A549 (cell line): ENCODE data around the gene PSME3IP1. TPM values are rescaled to one million over a fixed set of nuclear protein-coding genes. Genes with fewer than 3 reads are reported as not detected.
A peak's percentile ranks its signal among the peaks of the same experiment; 100 is the strongest.

Experiments used
- ATAC-seq, 2 experiments: fragments of 200-7000 bp in 1 of 2; fragments of >200 bp in 1 of 2; cut with Nextera tagmentation in 1 of 2; cut with Tn5 transposase in 1 of 2; 3 replicates each; pipeline versions ENCODE4 v1.8.0 to v1.9.1; 2018 to 2020; ENCODE audit warnings: mild to moderate bottlenecking in 1 of 2, moderate library complexity in 1 of 2
- CTCF ChIA-PET: fragments of 300-600 bp; sonication (Branson Sonifier 250); formaldehyde crosslinking; extraction: SDS; loops from one replicate; lab custom pipeline; 2021; ENCODE audit warnings: antibody characterized with exemption, inconsistent platforms; lab: Yijun Ruan, JAX
- POLR2A ChIA-PET: fragments of 350-600 bp; formaldehyde crosslinking; extraction: SDS; loops from one replicate; lab custom pipeline; 2021; ENCODE audit warnings: antibody characterized with exemption, inconsistent platforms; lab: Yijun Ruan, JAX
- DNase-seq, 2 experiments: peaks; one replicate each; pipeline versions ENCODE4 v3.0.0 to v3.0.0-alpha.2; 2011 to 2016; ENCODE audit warnings: low read depth in 1 of 2, low spot score in 1 of 2
- FAIRE-seq: peaks from 2 replicates; lab custom pipeline; 2011; peaks lifted over from hg19 to GRCh38; lab: Jason Lieb, UNC
- H3K27ac ChIP-seq, 2 experiments: fragments of >200 bp; sonication (Bioruptor Twin); formaldehyde crosslinking; 3 replicates each; pipeline ENCODE4 v1.5.1; 2016 to 2017
- H3K4me1 ChIP-seq: fragments of >200 bp; sonication (Bioruptor Twin); formaldehyde crosslinking; 3 replicates; pipeline ENCODE4 v1.6.1; 2016
- H3K4me2 ChIP-seq: fragments of >200 bp; sonication (Bioruptor Twin); formaldehyde crosslinking; 3 replicates; pipeline ENCODE4 v1.6.1; 2016
- H3K4me3 ChIP-seq: fragments of >200 bp; sonication (Bioruptor Twin); formaldehyde crosslinking; 3 replicates; pipeline ENCODE4 v1.5.1; 2016
- H3K9me3 ChIP-seq: fragments of >200 bp; sonication (Bioruptor Twin); formaldehyde crosslinking; 3 replicates; pipeline ENCODE4 v1.6.1; 2016
- BHLHE40 ChIP-seq: IDR thresholded peaks from 2 replicates; pipeline ENCODE4 v1.6.1; 2012; ENCODE audit warnings: low read depth, low read length, inconsistent platforms
- CEBPB ChIP-seq, 2 experiments: fragments of >200 bp in 1 of 2; sonication (Bioruptor Twin) in 1 of 2; formaldehyde crosslinking in 1 of 2; IDR thresholded peaks; 2 replicates each; pipeline ENCODE4 v1.6.1; 2012 to 2016
- CHD4 ChIP-seq: fragments of 200-600 bp; sonication (generic); IDR thresholded peaks from 2 replicates; pipeline ENCODE4 v1.6.1; 2016; ENCODE audit warnings: antibody characterized with exemption, mild to moderate bottlenecking, borderline replicate concordance
- EP300 ChIP-seq, 2 experiments: fragments of >200 bp; sonication (Bioruptor Twin); formaldehyde crosslinking; IDR thresholded peaks; 2 replicates in 1 of 2; 3 replicates in 1 of 2; pipeline ENCODE4 v1.6.1; 2016 to 2017
- FOSB ChIP-seq: fragments of 250-450 bp; sonication (Bioruptor Pico); IDR thresholded peaks from 2 replicates; pipeline ENCODE4 v1.5.0; 2020; ENCODE audit warnings: mild to moderate bottlenecking, moderate library complexity
- FOSL2 ChIP-seq, 2 experiments: fragments of 450-650 bp in 1 of 2; fragments of >200 bp in 1 of 2; sonication (Bioruptor Twin) in 1 of 2; formaldehyde crosslinking; IDR thresholded peaks; 2 replicates each; pipeline versions ENCODE4 v1.5.0 to v1.6.1; 2016 to 2020; ENCODE audit warnings: mild to moderate bottlenecking in 1 of 2, moderate library complexity in 1 of 2
- FOXS1 ChIP-seq: fragments of 250-450 bp; sonication (Bioruptor Pico); IDR thresholded peaks from 2 replicates; pipeline ENCODE4 v1.5.0; 2020; ENCODE audit warnings: mild to moderate bottlenecking, moderate library complexity
- GATA3 ChIP-seq: IDR thresholded peaks from 2 replicates; pipeline ENCODE4 v1.6.1; 2012; ENCODE audit warnings: borderline replicate concordance
- MAZ ChIP-seq: fragments of 150-350 bp; IDR thresholded peaks from 2 replicates; pipeline ENCODE4 v1.6.1; 2014; ENCODE audit warnings: antibody characterized with exemption, low read depth, low read length, borderline replicate concordance
- MYC ChIP-seq: IDR thresholded peaks from 2 replicates; pipeline ENCODE4 v1.6.1; 2012; ENCODE audit warnings: mild to moderate bottlenecking, inconsistent platforms, low read length, improper control_type of control experiment, borderline replicate concordance
- NFE2L2 ChIP-seq: fragments of 150-350 bp; conservative IDR thresholded peaks from 2 replicates; pipeline ENCODE4 v1.6.1; 2014; ENCODE audit warnings: low read length
- RARB ChIP-seq: fragments of 250-450 bp; sonication (Bioruptor Pico); IDR thresholded peaks from 2 replicates; pipeline ENCODE4 v1.8.0; 2021; ENCODE audit warnings: mild to moderate bottlenecking, moderate library complexity
- SMC3 ChIP-seq: fragments of >200 bp; sonication (Bioruptor Twin); formaldehyde crosslinking; IDR thresholded peaks from 3 replicates; pipeline ENCODE4 v1.6.1; 2018; ENCODE audit warnings: inconsistent platforms
- TFCP2L1 ChIP-seq: fragments of 250-450 bp; sonication (Bioruptor Pico); IDR thresholded peaks from 2 replicates; pipeline ENCODE4 v1.5.0; 2021; ENCODE audit warnings: mild to moderate bottlenecking
- ZC3H11A ChIP-seq: fragments of 450-650 bp; IDR thresholded peaks from 2 replicates; pipeline ENCODE4 v1.6.1; 2014; ENCODE audit warnings: antibody characterized with exemption, mild to moderate bottlenecking
- ZNF302 ChIP-seq: fragments of 250-450 bp; sonication (Bioruptor Pico); IDR thresholded peaks from 2 replicates; pipeline ENCODE4 v1.9.0; 2021; ENCODE audit warnings: inconsistent platforms, mild to moderate bottlenecking, moderate library complexity
- WGBS: methylation state at CpG from one replicate; pipeline ENCODE4 v1.1.6; 2017; ENCODE audit errors: missing lambda C conversion rate; 5-methylcytosine and 5-hydroxymethylcytosine counted together
- polyA plus RNA-seq, 4 experiments: library from polyadenylated mRNA; depleted of rRNA in 3 of 4; stranded (reverse); fragments of >200 nt; fragmentation: RNase III in 1 of 4; extraction: RNeasy Plus Mini Kit Qiagen cat#74134 plus additional on column Dnase treatment in 1 of 4; gene quantifications; 2 replicates in 3 of 4; 3 replicates in 1 of 4; pipeline ENCODE4 v1.2.3, GENCODE V29; 2011 to 2017
- TF ChIP-seq, protein P1 (sequence below): fragments of >200 bp; sonication (Bioruptor Twin); formaldehyde crosslinking; IDR thresholded peaks from 3 replicates; pipeline ENCODE4 v1.5.1; 2016
- TF ChIP-seq, protein P2 (sequence below): IDR thresholded peaks from 2 replicates; pipeline ENCODE4 v1.6.1; 2012
- TF ChIP-seq, protein P3 (sequence below): fragments of 250-450 bp; sonication (Bioruptor Pico); IDR thresholded peaks from 2 replicates; pipeline ENCODE4 v1.5.0; 2021; ENCODE audit warnings: mild to moderate bottlenecking, moderate library complexity, borderline replicate concordance
- TF ChIP-seq, protein P4 (sequence below): fragments of >200 bp; sonication (Bioruptor Twin); formaldehyde crosslinking; IDR thresholded peaks from 2 replicates; pipeline ENCODE4 v1.6.1; 2016
- TF ChIP-seq, protein P5 (sequence below): fragments of 200-600 bp; sonication (generic); IDR thresholded peaks from 2 replicates; pipeline ENCODE4 v1.6.1; 2016; ENCODE audit warnings: antibody characterized with exemption, mild to moderate bottlenecking, moderate library complexity

The PSME3IP1 gene
- polyA plus RNA-seq, 2 of the 4 experiments (the other 2 are of a cell fraction): 155 to 159 TPM

DNA sequence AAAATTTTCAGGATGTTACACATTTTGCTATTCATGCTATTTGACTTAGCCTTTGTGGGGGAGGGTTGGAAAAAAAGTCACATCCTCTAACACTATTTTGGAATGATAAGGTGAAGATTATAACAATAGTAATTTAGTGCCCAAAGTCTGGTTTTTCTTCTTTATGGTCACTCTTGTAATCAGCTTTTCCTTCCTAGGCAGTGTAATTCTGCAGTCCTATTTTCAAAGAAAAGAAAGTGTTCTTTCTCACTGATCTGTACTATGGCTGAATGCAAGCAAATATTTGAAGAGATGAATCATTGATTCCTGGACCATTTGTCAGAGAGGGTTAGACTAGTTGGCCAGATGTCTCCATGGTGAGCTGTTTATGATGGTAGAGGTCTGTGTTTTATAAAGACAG, 8.7 kb upstream of the PSME3IP1 start (continued):
- TF ChIP-seq, protein P1, sequence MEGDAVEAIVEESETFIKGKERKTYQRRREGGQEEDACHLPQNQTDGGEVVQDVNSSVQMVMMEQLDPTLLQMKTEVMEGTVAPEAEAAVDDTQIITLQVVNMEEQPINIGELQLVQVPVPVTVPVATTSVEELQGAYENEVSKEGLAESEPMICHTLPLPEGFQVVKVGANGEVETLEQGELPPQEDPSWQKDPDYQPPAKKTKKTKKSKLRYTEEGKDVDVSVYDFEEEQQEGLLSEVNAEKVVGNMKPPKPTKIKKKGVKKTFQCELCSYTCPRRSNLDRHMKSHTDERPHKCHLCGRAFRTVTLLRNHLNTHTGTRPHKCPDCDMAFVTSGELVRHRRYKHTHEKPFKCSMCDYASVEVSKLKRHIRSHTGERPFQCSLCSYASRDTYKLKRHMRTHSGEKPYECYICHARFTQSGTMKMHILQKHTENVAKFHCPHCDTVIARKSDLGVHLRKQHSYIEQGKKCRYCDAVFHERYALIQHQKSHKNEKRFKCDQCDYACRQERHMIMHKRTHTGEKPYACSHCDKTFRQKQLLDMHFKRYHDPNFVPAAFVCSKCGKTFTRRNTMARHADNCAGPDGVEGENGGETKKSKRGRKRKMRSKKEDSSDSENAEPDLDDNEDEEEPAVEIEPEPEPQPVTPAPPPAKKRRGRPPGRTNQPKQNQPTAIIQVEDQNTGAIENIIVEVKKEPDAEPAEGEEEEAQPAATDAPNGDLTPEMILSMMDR: no peak
- TF ChIP-seq, protein P2, sequence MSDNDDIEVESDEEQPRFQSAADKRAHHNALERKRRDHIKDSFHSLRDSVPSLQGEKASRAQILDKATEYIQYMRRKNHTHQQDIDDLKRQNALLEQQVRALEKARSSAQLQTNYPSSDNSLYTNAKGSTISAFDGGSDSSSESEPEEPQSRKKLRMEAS: peak; percentile 45; the same call in 1 of the 2 replicates
- TF ChIP-seq EP300 (IDR thresholded peaks at IDR 0.05): peak in 1 of 2 experiments; percentile 18; a peak in 2 of 5 replicates
- TF ChIP-seq RARB: no peak
- no peak for TF ChIP-seq ZC3H11A
- no peak for TF ChIP-seq BHLHE40
- TF ChIP-seq FOSL2 (IDR thresholded peaks at IDR 0.05): peak; percentile 94
- peak; percentile 98 for TF ChIP-seq FOSL2 (CRISPR knock-in tag; IDR thresholded peaks at IDR 0.05)
- no peak for TF ChIP-seq FOSB
- peak in 1 of 2 experiments; percentile 45; a peak in 1 of 4 replicates for TF ChIP-seq CEBPB (IDR thresholded peaks at IDR 0.05)
- TF ChIP-seq, protein P3, sequence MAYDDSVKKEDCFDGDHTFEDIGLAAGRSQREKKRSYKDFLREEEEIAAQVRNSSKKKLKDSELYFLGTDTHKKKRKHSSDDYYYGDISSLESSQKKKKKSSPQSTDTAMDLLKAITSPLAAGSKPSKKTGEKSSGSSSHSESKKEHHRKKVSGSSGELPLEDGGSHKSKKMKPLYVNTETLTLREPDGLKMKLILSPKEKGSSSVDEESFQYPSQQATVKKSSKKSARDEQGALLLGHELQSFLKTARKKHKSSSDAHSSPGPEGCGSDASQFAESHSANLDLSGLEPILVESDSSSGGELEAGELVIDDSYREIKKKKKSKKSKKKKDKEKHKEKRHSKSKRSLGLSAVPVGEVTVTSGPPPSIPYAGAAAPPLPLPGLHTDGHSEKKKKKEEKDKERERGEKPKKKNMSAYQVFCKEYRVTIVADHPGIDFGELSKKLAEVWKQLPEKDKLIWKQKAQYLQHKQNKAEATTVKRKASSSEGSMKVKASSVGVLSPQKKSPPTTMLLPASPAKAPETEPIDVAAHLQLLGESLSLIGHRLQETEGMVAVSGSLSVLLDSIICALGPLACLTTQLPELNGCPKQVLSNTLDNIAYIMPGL (CRISPR knock-in tag): no peak
- TF ChIP-seq GATA3: peak; percentile 64; the same call in 1 of the 2 replicates
- no peak for TF ChIP-seq MAZ
- TF ChIP-seq, protein P4, sequence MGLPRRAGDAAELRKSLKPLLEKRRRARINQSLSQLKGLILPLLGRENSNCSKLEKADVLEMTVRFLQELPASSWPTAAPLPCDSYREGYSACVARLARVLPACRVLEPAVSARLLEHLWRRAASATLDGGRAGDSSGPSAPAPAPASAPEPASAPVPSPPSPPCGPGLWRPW: no peak
- TF ChIP-seq, protein P5, sequence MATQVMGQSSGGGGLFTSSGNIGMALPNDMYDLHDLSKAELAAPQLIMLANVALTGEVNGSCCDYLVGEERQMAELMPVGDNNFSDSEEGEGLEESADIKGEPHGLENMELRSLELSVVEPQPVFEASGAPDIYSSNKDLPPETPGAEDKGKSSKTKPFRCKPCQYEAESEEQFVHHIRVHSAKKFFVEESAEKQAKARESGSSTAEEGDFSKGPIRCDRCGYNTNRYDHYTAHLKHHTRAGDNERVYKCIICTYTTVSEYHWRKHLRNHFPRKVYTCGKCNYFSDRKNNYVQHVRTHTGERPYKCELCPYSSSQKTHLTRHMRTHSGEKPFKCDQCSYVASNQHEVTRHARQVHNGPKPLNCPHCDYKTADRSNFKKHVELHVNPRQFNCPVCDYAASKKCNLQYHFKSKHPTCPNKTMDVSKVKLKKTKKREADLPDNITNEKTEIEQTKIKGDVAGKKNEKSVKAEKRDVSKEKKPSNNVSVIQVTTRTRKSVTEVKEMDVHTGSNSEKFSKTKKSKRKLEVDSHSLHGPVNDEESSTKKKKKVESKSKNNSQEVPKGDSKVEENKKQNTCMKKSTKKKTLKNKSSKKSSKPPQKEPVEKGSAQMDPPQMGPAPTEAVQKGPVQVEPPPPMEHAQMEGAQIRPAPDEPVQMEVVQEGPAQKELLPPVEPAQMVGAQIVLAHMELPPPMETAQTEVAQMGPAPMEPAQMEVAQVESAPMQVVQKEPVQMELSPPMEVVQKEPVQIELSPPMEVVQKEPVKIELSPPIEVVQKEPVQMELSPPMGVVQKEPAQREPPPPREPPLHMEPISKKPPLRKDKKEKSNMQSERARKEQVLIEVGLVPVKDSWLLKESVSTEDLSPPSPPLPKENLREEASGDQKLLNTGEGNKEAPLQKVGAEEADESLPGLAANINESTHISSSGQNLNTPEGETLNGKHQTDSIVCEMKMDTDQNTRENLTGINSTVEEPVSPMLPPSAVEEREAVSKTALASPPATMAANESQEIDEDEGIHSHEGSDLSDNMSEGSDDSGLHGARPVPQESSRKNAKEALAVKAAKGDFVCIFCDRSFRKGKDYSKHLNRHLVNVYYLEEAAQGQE: no peak
- no peak for TF ChIP-seq FOXS1
- TF ChIP-seq SMC3: no peak
- TF ChIP-seq TFCP2L1 (CRISPR knock-in tag): no peak
- TF ChIP-seq, all 56 proteins: peak for 8

DNA sequence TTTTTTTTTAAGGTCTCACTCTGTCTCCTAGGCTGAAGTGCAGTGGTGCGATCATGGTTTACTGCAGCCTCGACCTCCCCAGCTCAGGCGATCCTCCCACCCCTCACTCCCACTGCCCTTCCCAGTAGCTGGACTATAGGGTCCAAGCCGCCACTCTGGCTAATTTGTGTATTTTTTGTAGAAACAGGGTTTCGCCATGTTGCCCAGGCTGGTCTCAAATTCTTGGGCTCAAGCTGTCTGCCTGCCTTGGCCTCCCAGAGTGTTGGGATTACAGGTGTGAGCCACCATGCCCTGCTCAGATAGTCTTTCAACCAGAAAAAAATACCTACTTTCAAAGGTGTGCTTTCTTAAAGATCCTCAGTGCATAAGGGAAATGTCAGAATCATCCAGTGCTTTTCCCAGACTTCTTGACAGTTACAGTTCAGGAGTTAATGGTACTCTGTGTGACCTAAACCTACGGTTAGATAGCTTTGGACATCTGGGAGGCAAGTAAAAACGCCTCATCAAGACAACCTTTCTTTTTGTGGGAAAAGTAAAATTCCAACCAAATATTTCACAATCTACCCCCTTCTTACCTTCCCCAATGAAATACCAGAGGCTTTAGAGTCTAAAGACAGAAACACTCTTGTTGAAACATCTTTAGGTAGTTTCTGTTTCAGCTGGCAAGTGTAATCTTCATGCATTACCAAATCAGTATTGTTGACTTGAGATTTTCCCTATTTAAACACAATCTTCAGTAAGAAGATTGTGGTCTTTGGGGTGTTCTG, 7.1 kb upstream of the PSME3IP1 start:
- ChIA-PET POLR2A (no interaction called here), CTCF (interaction anchor here (1.7 kb wide), 1 partner anchor 224 kb away, joined by 5 read pairs; no protein-coding TSS in a partner anchor)
- no peak for TF ChIP-seq MYC
- no peak for TF ChIP-seq ZNF302 (CRISPR knock-in tag)
- no peak for TF ChIP-seq FOSL2 (IDR thresholded peaks at IDR 0.05)
- no peak for TF ChIP-seq FOSL2 (CRISPR knock-in tag; IDR thresholded peaks at IDR 0.05)
- TF ChIP-seq NFE2L2: no peak
- no peak for TF ChIP-seq SMC3
- peak; percentile 38 to 62; a peak in 3 of 4 replicates for TF ChIP-seq CEBPB (IDR thresholded peaks at IDR 0.05)
- TF ChIP-seq CHD4: no peak
- FAIRE-seq (peak; percentile 82), DNase-seq (no peak), ATAC-seq (no peak)
- Histone ChIP-seq H3K4me2 (peak overlapping the region; percentile 79), H3K4me1 (peaks cover 77% of the 10 kb centered on the region), H3K9me3 (no peaks in the 10 kb centered on the region), H3K27ac (peak overlapping the region; percentile 86 to 90), H3K4me3 (no peak overlapping the region; the same call in 2 of the 3 replicates)
- 65% methylated on average over 7 of the region's 7 CpGs for WGBS
